GM18867 (cell line): ENCODE results near the gene TXNDC11.

Experiments
- ATAC-seq: cut with Tn5 transposase; IDR thresholded peaks from one replicate; pipeline ENCODE4 v1.9.1; 2021; ENCODE audit warnings: mild to moderate bottlenecking, moderate library complexity; ENCODE audit not compliant: unreplicated experiment

The TXNDC11 gene

GRCh38 chr16:11675561-11676511 lies 66.8 kb downstream of the TXNDC11 start:
- no peak for ATAC-seq

GRCh38 chr16:11674818-11675560 lies 67.7 kb downstream of the TXNDC11 start:
- ATAC-seq, result no peak

- no peak for ATAC-seq
Measured at GRCh38 chr16:11674001-11674817, 68.4 kb downstream of the TXNDC11 start.

- no peak for ATAC-seq
Measured at GRCh38 chr16:11673091-11674000, 69.3 kb downstream of the TXNDC11 start.

GRCh38 chr16:11672206-11673090 lies 70.2 kb downstream of the TXNDC11 start:
- no peak for ATAC-seq

GRCh38 chr16:11671676-11672075 lies 71.0 kb downstream of the TXNDC11 start:
- no peak for ATAC-seq

- no peak for ATAC-seq
Measured at GRCh38 chr16:11671271-11671670, 71.4 kb downstream of the TXNDC11 start.

- peak; percentile 43 for ATAC-seq
Measured at GRCh38 chr16:11670171-11671131, 72.2 kb downstream of the TXNDC11 start.

- ATAC-seq, result no peak
Measured at GRCh38 chr16:11669380-11670146, 73.1 kb downstream of the TXNDC11 start.

GRCh38 chr16:11668623-11669379 lies 73.9 kb downstream of the TXNDC11 start:
- ATAC-seq, result no peak

- ATAC-seq, result peak; percentile 68
Measured at GRCh38 chr16:11667824-11668622, 74.6 kb downstream of the TXNDC11 start, which contains the start of gene SNN. Gene SNN (plus strand): TSS chr16:11668455. CDS start chr16:11676060, 7,605 bp downstream.

GRCh38 chr16:11667221-11667823 lies 75.3 kb downstream of the TXNDC11 start:
- no peak for ATAC-seq

GRCh38 chr16:11666103-11667055 lies 76.3 kb downstream of the TXNDC11 start:
- no peak for ATAC-seq

GRCh38 chr16:11665071-11665491 lies 77.6 kb downstream of the TXNDC11 start:
- no peak for ATAC-seq
